Ishikawa (cell line): ENCODE data around the gene SYCP2.

Source experiments
- CEBPB ChIP-seq: IDR thresholded peaks from 2 replicates; pipeline ENCODE4 v1.6.1; 2012
- CREB1 ChIP-seq: IDR thresholded peaks from 2 replicates; pipeline ENCODE4 v1.6.1; 2012; ENCODE audit warnings: low read depth
- EP300 ChIP-seq: IDR thresholded peaks from 2 replicates; pipeline ENCODE4 v1.6.1; 2012; ENCODE audit warnings: borderline replicate concordance
- FOXM1 ChIP-seq: IDR thresholded peaks from 2 replicates; pipeline ENCODE4 v1.6.1; 2012; ENCODE audit warnings: low read depth, borderline replicate concordance
- NFIC ChIP-seq: IDR thresholded peaks from 2 replicates; pipeline ENCODE4 v1.6.1; 2012
- RAD21 ChIP-seq: IDR thresholded peaks from 2 replicates; pipeline ENCODE4 v1.6.1; 2012; ENCODE audit warnings: low read depth
- REST ChIP-seq: IDR thresholded peaks from 2 replicates; pipeline ENCODE4 v1.6.1; 2012; ENCODE audit warnings: low read depth, mild to moderate bottlenecking
- TAF1 ChIP-seq: IDR thresholded peaks from 2 replicates; pipeline ENCODE4 v1.6.1; 2012; ENCODE audit warnings: low read depth, mild to moderate bottlenecking
- TCF12 ChIP-seq: IDR thresholded peaks from 2 replicates; pipeline ENCODE4 v1.6.1; 2012; ENCODE audit warnings: low read depth
- TEAD4 ChIP-seq: IDR thresholded peaks from 2 replicates; pipeline ENCODE4 v1.6.1; 2012
- YY1 ChIP-seq: IDR thresholded peaks from 2 replicates; pipeline ENCODE4 v1.6.1; 2012; ENCODE audit warnings: low read depth
- ZBTB7A ChIP-seq: IDR thresholded peaks from 2 replicates; pipeline ENCODE4 v1.6.1; 2012; ENCODE audit warnings: low read depth
- TF ChIP-seq, protein P1 (sequence below): IDR thresholded peaks from 2 replicates; pipeline ENCODE4 v1.6.1; 2012

Gene SYCP2

DNA sequence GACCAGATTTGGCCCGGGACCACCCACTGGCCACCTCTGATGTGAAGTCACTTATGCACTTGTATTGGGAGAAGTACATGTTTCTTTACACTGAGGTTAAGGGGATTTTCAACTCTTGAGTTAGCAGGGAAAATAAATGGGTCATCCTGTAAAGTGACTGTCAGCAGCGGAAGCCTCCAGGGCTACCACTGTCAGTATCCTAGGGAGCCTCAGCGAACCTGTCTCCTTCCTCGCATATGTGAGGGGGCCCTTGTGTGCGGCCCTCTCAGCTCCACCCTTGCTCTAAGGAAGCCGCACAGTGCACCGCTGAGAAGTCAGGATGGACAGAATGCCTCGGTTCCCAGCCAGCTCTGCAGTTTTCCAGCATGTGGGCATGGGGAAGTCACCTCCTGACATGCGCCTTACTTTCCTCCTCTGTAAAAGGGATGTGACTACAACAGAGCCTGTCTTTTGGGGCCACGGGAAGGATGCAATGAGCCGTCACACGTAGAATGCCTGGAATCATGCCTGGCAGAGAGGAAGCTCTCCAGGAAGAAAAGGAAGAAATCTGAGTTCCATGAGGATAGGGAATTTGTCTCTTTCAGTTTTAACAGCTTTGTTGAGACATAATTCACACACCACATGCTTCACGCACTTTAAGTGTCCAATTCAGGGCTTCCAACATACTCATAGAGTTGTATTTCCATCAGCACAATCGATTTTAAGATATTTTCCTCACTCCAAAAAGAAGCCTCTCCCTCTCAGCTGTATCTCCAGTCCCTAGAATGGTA, 115.4 kb downstream of the SYCP2 start:
- TF ChIP-seq EP300, result no peak

- no peak for TF ChIP-seq ZBTB7A
- no peak for TF ChIP-seq CEBPB
- no peak for TF ChIP-seq REST
- TF ChIP-seq, protein P1, sequence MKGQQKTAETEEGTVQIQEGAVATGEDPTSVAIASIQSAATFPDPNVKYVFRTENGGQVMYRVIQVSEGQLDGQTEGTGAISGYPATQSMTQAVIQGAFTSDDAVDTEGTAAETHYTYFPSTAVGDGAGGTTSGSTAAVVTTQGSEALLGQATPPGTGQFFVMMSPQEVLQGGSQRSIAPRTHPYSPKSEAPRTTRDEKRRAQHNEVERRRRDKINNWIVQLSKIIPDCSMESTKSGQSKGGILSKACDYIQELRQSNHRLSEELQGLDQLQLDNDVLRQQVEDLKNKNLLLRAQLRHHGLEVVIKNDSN, result no peak
- no peak for TF ChIP-seq EP300
- TF ChIP-seq RAD21, result no peak
Observed at GRCh38 chr20:59817406-59817805, 116.0 kb downstream of the SYCP2 start.

DNA sequence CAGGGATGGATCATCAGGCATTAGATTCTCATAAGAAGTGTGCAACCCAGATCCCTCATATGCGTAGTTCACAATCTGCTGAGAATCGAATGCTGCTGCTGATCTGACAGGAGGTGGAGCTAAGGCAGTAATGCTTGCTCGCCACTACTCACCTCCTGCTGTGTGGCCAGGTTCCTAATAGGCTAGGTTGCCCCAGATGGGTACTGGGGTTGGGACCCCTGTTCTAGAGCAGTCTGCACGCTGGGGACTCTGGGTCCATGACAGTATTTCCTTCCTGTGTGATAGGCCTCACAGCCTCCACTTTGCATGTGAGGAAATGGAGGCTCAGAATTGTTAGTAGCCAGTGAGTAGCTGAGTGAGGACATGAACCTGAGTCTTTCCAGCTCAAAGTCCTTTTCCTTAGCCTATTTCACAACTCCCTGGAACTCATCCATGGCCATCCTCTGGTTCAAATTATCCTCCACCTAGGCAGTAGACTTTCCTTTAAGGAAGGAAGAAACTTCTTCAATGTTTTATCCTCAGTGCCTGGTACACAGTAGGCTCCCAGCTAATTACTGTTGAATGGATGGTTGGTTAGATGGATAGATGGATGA, 117.2 kb downstream of the SYCP2 start:
- TF ChIP-seq FOXM1, result no peak
- TF ChIP-seq, protein P1, result no peak
- TF ChIP-seq TCF12, result no peak
- TF ChIP-seq EP300, result no peak
- no peak for TF ChIP-seq YY1
- TF ChIP-seq TAF1, result no peak
- no peak for TF ChIP-seq RAD21
- no peak for TF ChIP-seq NFIC
- TF ChIP-seq TEAD4, result no peak
- no peak for TF ChIP-seq CEBPB
- TF ChIP-seq CREB1, result no peak
- TF ChIP-seq ZBTB7A, result no peak

- no peak for TF ChIP-seq TAF1
- TF ChIP-seq TCF12, result no peak
- TF ChIP-seq YY1, result no peak
- no peak for TF ChIP-seq TEAD4
- TF ChIP-seq CEBPB, result no peak
Observed at GRCh38 chr20:59814840-59815340, 118.5 kb downstream of the SYCP2 start.

DNA sequence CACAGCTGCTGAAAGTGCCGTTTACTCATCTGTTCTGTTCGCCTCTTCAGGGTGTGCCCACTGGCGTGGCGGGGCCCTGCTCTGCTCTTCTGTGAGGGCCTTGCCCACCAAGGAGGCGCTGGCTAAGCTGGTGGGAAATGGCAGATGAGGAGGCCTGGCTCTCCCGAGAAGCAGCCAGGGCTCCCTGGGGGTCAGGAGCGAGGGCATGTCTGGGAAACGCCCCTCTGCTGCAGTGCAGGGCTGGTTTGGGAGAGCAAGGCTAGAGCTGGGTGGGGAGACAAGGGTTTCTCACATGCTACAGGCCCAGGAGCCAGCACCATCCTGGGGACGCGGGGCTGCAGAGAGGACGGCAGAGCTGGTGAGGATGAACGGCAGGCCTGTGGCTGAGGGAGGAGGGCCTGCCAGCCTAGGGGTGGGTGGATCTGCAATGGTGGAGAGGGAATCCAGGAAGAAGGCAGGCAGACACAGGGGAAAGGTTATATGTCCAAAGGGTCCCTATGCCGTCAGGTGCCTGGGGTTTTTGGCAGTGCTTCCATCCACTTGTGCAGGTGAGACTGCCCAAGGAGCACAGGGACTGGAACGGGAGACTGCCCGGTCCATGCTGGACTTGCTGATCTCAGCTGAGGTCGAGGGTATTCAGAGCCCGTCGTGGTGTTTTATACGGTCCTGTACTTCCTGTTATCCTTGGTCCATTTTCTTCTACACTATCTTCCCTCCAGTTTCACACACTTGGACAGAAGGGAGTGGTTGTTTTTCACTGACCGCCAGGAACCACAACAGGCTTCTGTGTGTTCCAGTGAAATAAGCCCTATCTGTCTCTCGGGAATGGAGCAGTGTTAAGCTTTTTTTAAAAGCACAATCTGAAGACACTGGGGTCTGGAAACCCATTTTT, 119.2 kb downstream of the SYCP2 start:
- TF ChIP-seq ZBTB7A (no peak), YY1 (no peak), TEAD4 (no peak)
